Epithelial cell of esophagus (primary cell): ENCODE data around the gene RELA.
"Not testable (repeated sequence)": the region's sequence is repeated elsewhere in the genome, so short reads cannot be mapped to it uniquely, and the experiment has no call there.

Experiments
- DNase-seq: peaks from one replicate; pipeline ENCODE4 v3.0.0; 2010; ENCODE audit warnings: low read depth
- H3K4me3 ChIP-seq: 2 replicates; pipeline ENCODE4 v1.5.1; 2011; ENCODE audit warnings: mild to moderate bottlenecking, low read length, control low read depth
- CTCF ChIP-seq: IDR thresholded peaks from 2 replicates; pipeline ENCODE4 v1.5.1; 2011; ENCODE audit warnings: low read depth, mild to moderate bottlenecking, low read length, control low read depth, inconsistent platforms; ENCODE audit not compliant: insufficient read depth; ENCODE audit errors: missing control alignments

The RELA gene

GRCh38 chr11:65695459-65696241 is 32.9 kb upstream of the RELA start:
- no peak for TF ChIP-seq CTCF
- DNase-seq: peak; percentile 37
- no peak overlapping the region for H3K4me3 ChIP-seq

GRCh38 chr11:65692367-65692766 is 29.7 kb upstream of the RELA start:
- TF ChIP-seq CTCF: no peak
- H3K4me3 ChIP-seq: no peak overlapping the region
- peak; percentile 26 for DNase-seq

- H3K4me3 ChIP-seq, DNase-seq: not testable (repeated sequence)
Observed at GRCh38 chr11:65691847-65692246, 29.1 kb upstream of the RELA start.

- H3K4me3 ChIP-seq: no peak overlapping the region
- DNase-seq: no peak
- TF ChIP-seq CTCF: no peak
Observed at GRCh38 chr11:65685981-65686380, 23.3 kb upstream of the RELA start.

- DNase-seq, H3K4me3 ChIP-seq: not testable (repeated sequence)
Observed at GRCh38 chr11:65683480-65683879, 20.8 kb upstream of the RELA start.

GRCh38 chr11:65680192-65680743 is 17.6 kb upstream of the RELA start:
- H3K4me3 ChIP-seq: no peak overlapping the region
- DNase-seq: no peak
- no peak for TF ChIP-seq CTCF

GRCh38 chr11:65672982-65673381 is 10.3 kb upstream of the RELA start:
- no peak for TF ChIP-seq CTCF
- DNase-seq: no peak
- no peak overlapping the region for H3K4me3 ChIP-seq

GRCh38 chr11:65672180-65672860 is 9.6 kb upstream of the RELA start:
- TF ChIP-seq CTCF: no peak
- DNase-seq: no peak
- no peak overlapping the region for H3K4me3 ChIP-seq
